ENCODE results near the gene LOXL1.

DNA sequence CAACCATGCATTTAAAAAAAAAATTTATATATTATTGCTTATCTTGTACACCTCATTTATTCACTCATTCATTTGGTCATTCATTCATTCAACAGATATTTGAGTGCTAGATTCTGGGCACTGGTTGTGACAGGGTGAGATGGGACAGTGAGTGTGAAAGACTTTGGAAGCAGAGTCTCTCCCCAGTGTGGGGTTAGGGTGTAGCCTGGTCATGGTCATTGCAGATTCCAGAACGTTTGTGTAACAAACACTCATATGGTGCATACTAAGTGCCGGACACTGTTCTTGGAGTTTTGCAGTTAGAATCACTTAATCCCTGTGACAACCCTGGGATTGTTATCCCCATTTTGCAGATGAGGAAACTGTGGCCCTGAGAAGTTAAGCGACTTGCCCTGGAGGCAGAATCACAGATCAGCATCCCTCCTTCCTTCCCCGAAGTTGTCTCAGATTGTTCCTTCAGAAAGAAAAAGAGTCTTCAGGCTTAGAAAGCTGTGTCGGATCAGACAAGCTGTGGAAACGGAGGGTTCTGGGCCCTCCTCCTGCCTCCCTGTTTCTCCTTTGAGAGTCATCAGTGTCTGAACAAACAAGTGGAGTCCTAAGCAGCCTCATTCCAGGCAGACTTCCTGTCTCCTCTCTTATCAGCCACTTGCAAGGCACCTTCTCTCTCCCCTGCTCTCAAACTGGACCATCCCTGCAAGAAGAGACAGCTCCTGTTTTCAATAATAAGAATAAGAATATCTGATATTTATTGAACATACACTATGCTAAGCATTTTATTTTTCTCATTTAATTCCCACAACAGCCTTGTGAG, 6.3 kb downstream of the LOXL1 start:
- TF ChIP-seq CTCF (conservative IDR thresholded peaks at IDR 0.05; ENCODE audit: low read depth, low read length) (no peak), EZH2 (IDR thresholded peaks at IDR 0.05; ENCODE audit: borderline replicate concordance, low read depth, low read length, poor library complexity, severe bottlenecking) (no peak)

Data from A673 (cell line).